BLaER1 (cell line): ENCODE data around the gene IQSEC1.

Source experiments
- H3K27ac ChIP-seq: shearing (Covaris generic); formaldehyde crosslinking; 2 replicates; pipeline ENCODE4 v1.8.1; 2022
- H3K27me3 ChIP-seq: shearing (Covaris generic); formaldehyde crosslinking; 2 replicates; pipeline ENCODE4 v1.8.1; 2022
- H3K36me3 ChIP-seq: shearing (Covaris generic); formaldehyde crosslinking; 2 replicates; pipeline ENCODE4 v1.8.1; 2022
- H3K4me1 ChIP-seq: shearing (Covaris generic); formaldehyde crosslinking; 2 replicates; pipeline ENCODE4 v1.8.1; 2022
- H3K4me2 ChIP-seq: shearing (Covaris generic); formaldehyde crosslinking; 2 replicates; pipeline ENCODE4 v1.8.1; 2022
- H3K4me3 ChIP-seq: shearing (Covaris generic); formaldehyde crosslinking; 2 replicates; pipeline ENCODE4 v1.8.1; 2022
- H3K9ac ChIP-seq: shearing (Covaris generic); formaldehyde crosslinking; 2 replicates; pipeline ENCODE4 v1.8.1; 2022
- H3K9me3 ChIP-seq: shearing (Covaris generic); formaldehyde crosslinking; 2 replicates; pipeline ENCODE4 v1.8.1; 2022
- H4K20me1 ChIP-seq: shearing (Covaris generic); formaldehyde crosslinking; 2 replicates; pipeline ENCODE4 v1.8.1; 2022
- Cebpa-rat ChIP-seq: shearing (Covaris generic); IDR thresholded peaks from 2 replicates; pipeline ENCODE4 v1.8.1; 2022

Gene IQSEC1

GRCh38 chr3:12970684-12971083 lies 102.5 kb downstream of the IQSEC1 start:
- H3K9me3 ChIP-seq, result no peaks in the 10 kb centered on the region
- no peaks in the 10 kb centered on the region for H3K27me3 ChIP-seq
- no peak overlapping the region for H3K27ac ChIP-seq
- no peak overlapping the region for H3K4me3 ChIP-seq
- no peak for TF ChIP-seq Cebpa-rat
- H3K36me3 ChIP-seq, result peaks cover 64% of the 10 kb centered on the region
- H4K20me1 ChIP-seq, result peaks cover 98% of the 10 kb centered on the region
- H3K4me2 ChIP-seq, result no peak overlapping the region
- no peak overlapping the region for H3K9ac ChIP-seq
- H3K4me1 ChIP-seq, result peaks cover 76% of the 10 kb centered on the region

GRCh38 chr3:12969486-12969885 lies 103.7 kb downstream of the IQSEC1 start:
- Histone ChIP-seq H3K9me3 (no peaks in the 10 kb centered on the region), H3K4me3 (no peak overlapping the region), H3K4me2 (peak overlapping the region; percentile 82), H3K36me3 (peaks cover 57% of the 10 kb centered on the region), H4K20me1 (peaks cover 98% of the 10 kb centered on the region), H3K9ac (no peak overlapping the region), H3K4me1 (peaks cover 79% of the 10 kb centered on the region), H3K27me3 (no peaks in the 10 kb centered on the region), H3K27ac (no peak overlapping the region)
- TF ChIP-seq Cebpa-rat, result no peak

GRCh38 chr3:12968541-12968940 lies 104.7 kb downstream of the IQSEC1 start:
- H3K4me1 ChIP-seq, result peaks cover 83% of the 10 kb centered on the region
- H3K4me3 ChIP-seq, result no peak overlapping the region
- peaks cover 50% of the 10 kb centered on the region for H3K36me3 ChIP-seq
- no peak overlapping the region for H3K9ac ChIP-seq
- TF ChIP-seq Cebpa-rat, result no peak
- H4K20me1 ChIP-seq, result peaks cover 98% of the 10 kb centered on the region
- peak overlapping the region; percentile 82 for H3K4me2 ChIP-seq
- H3K27me3 ChIP-seq, result no peaks in the 10 kb centered on the region
- H3K27ac ChIP-seq, result no peak overlapping the region
- H3K9me3 ChIP-seq, result no peaks in the 10 kb centered on the region

- H3K27ac ChIP-seq, result peak overlapping the region; percentile 72
- peak overlapping the region; percentile 80 for H3K9ac ChIP-seq
- H4K20me1 ChIP-seq, result peaks cover 98% of the 10 kb centered on the region
- peaks cover 91% of the 10 kb centered on the region for H3K4me1 ChIP-seq
- peak overlapping the region; percentile 73 for H3K4me3 ChIP-seq
- peaks cover 43% of the 10 kb centered on the region for H3K36me3 ChIP-seq
- no peaks in the 10 kb centered on the region for H3K27me3 ChIP-seq
- no peaks in the 10 kb centered on the region for H3K9me3 ChIP-seq
- TF ChIP-seq Cebpa-rat, result no peak
- H3K4me2 ChIP-seq, result peak overlapping the region; percentile 100
Observed at GRCh38 chr3:12967606-12968351, 105.5 kb downstream of the IQSEC1 start.

- Histone ChIP-seq H3K4me1 (peaks cover 91% of the 10 kb centered on the region), H3K4me3 (peak overlapping the region; percentile 73), H3K27me3 (no peaks in the 10 kb centered on the region), H3K36me3 (peaks cover 35% of the 10 kb centered on the region), H3K9me3 (no peaks in the 10 kb centered on the region), H4K20me1 (peaks cover 98% of the 10 kb centered on the region), H3K9ac (peak overlapping the region; percentile 80), H3K27ac (peak overlapping the region; percentile 72), H3K4me2 (peak overlapping the region; percentile 100)
- no peak for TF ChIP-seq Cebpa-rat
Observed at GRCh38 chr3:12966847-12967605, 106.2 kb downstream of the IQSEC1 start.

DNA sequence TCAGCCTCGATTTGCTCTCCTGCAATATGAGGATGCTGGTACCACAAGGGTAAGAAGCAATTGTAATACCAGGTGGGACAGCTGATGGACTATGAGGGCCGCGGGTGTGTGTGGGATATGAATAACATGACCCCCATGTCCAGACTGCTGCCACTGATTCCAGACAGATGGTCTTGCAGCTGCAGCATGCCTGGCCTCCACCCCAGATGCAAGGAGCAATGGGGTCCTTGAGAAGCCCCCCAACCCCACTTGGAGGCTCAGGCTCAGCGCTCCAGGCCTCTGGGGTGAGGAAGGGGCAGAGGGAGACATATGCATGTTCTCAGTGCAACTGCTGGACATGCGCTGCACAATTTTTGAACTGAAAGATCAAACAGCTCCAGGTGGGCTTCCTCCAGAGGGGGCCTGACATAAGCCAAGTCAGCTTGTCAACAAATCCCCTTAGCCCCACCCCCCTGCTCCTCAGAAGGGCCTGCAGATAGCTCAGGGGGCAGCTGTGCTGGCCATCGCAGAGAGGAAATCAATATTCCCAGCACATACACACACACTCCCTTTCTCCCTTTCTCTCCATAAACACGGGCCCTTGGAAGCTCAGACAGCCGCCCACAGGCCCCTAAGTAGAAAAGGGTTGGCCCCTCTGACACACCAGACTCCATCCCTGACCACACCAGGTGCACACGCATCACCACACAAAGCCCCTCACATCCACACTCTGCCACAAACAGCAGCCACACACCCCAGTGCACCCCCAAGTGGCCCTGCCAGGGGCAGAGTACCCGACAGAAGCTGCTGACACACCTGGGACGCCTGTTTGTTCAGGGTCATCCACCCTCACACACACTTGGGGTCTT lies 107.0 kb downstream of the IQSEC1 start:
- TF ChIP-seq Cebpa-rat, result no peak
- no peaks in the 10 kb centered on the region for H3K27me3 ChIP-seq
- peaks cover 98% of the 10 kb centered on the region for H4K20me1 ChIP-seq
- peak overlapping the region; percentile 100 for H3K4me2 ChIP-seq
- peaks cover 27% of the 10 kb centered on the region for H3K36me3 ChIP-seq
- H3K4me3 ChIP-seq, result peak overlapping the region; percentile 73
- H3K27ac ChIP-seq, result 0 out of 2 replicates have a peak overlapping the region, but pooled peaks have one; percentile 72
- peaks cover 97% of the 10 kb centered on the region for H3K4me1 ChIP-seq
- no peaks in the 10 kb centered on the region for H3K9me3 ChIP-seq
- peak overlapping the region; percentile 80 for H3K9ac ChIP-seq

DNA sequence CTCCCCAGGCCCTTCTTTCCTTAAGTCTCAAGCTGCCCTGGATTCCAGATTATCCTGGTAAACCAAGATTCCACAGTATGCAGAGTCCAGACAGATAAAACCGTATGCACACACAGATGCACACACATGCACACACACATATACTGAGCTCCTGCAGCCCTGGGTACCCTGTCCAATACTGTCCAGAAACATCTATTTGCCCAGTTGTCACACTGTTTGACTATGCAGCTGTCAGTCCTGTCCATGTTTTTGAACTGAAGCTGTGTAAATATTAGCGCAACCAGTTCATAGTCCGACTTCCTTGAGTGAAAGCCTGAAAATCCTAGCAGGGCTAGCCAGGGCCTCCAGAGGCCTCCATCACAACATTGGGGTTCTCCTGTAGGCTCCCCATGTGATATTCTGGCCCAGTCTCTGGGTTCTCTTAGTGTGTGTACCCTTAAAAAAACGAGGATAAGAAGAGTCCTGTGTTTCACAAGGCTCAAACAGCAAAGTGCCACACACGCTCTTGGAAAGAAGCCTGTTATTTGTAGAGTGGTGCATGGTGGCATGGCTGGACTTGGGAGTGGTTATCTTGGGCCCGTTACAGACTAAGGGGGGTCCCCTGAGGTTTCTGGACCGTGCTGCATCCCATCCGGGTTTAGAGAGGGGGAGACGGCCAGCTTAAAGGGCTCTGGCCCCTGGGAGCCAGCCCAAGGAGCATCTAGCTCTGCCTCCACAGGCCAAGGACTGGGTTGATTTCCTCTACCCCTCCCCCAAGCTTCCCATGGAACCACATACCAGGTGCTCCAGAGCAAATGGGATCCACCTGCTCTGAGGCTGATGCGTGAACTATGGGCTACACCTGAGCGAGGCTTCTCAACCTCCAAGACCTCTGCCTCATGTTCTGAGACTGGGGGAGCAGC lies 108.3 kb downstream of the IQSEC1 start:
- Histone ChIP-seq H3K27ac (peak overlapping the region; percentile 39), H3K4me3 (no peak overlapping the region), H3K9me3 (no peaks in the 10 kb centered on the region), H3K27me3 (no peaks in the 10 kb centered on the region), H3K36me3 (peaks cover 15% of the 10 kb centered on the region; the same call in 1 of the 2 replicates), H3K4me1 (peaks cover 97% of the 10 kb centered on the region), H4K20me1 (peaks cover 98% of the 10 kb centered on the region), H3K9ac (0 out of 2 replicates have a peak overlapping the region, but pooled peaks have one; percentile 51), H3K4me2 (peak overlapping the region; percentile 100)
- TF ChIP-seq Cebpa-rat, result no peak

DNA sequence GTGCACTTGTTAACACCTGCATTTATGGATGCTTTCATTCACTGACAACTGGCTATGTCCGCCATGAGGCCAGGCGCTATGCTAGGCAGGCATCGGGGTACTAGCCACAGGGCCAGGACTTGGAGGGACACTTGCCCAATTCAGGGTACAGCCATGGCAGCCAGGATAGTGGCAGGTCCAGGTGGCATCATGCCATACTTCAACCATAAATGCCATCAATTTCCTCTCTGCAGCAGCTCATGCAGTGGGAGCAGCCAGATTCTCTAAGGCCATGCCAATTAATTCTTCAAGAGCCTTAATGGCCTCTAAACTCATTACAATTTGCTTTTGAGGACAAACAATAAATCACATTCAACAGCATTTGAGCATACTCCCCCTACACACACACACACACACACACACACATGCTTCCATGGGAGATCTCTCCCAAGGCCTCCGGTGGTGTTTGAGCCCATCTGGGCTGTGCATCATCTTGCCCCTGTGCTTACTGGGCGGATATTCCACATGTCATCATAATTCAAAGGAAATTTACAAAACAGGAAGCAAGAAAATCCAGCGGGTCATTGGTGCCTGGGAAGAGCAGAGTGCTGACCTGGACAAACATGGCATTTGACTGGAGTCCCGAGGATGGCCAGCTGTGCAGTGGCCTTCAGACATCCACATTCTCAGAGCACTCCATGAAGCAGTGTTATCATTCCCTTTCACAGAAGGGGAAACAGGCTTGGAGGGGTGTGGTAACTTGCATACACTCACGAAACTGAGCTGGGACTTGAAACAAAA lies 109.1 kb downstream of the IQSEC1 start:
- no peaks in the 10 kb centered on the region for H3K27me3 ChIP-seq
- H3K9me3 ChIP-seq, result no peaks in the 10 kb centered on the region
- no peak for TF ChIP-seq Cebpa-rat
- no peak overlapping the region for H3K4me3 ChIP-seq
- H3K27ac ChIP-seq, result peak overlapping the region; percentile 69
- peaks cover 98% of the 10 kb centered on the region for H4K20me1 ChIP-seq
- peaks cover 97% of the 10 kb centered on the region for H3K4me1 ChIP-seq
- H3K36me3 ChIP-seq, result peaks cover 15% of the 10 kb centered on the region; the same call in 1 of the 2 replicates
- no peak overlapping the region for H3K9ac ChIP-seq
- H3K4me2 ChIP-seq, result peak overlapping the region; percentile 100
